ENCODE measurements around the gene ADAM12. TPM values are rescaled to one million over a fixed set of nuclear protein-coding genes. Genes with fewer than 3 reads are reported as not detected.

Gene ADAM12
- total and polyA plus RNA-seq, 2 experiments from 2014 or later: 0.13 to 0.87 TPM

GRCh38 chr10:125994601-125995000 is 393.7 kb downstream of the ADAM12 start (continued):
- TF ChIP-seq, protein P1, sequence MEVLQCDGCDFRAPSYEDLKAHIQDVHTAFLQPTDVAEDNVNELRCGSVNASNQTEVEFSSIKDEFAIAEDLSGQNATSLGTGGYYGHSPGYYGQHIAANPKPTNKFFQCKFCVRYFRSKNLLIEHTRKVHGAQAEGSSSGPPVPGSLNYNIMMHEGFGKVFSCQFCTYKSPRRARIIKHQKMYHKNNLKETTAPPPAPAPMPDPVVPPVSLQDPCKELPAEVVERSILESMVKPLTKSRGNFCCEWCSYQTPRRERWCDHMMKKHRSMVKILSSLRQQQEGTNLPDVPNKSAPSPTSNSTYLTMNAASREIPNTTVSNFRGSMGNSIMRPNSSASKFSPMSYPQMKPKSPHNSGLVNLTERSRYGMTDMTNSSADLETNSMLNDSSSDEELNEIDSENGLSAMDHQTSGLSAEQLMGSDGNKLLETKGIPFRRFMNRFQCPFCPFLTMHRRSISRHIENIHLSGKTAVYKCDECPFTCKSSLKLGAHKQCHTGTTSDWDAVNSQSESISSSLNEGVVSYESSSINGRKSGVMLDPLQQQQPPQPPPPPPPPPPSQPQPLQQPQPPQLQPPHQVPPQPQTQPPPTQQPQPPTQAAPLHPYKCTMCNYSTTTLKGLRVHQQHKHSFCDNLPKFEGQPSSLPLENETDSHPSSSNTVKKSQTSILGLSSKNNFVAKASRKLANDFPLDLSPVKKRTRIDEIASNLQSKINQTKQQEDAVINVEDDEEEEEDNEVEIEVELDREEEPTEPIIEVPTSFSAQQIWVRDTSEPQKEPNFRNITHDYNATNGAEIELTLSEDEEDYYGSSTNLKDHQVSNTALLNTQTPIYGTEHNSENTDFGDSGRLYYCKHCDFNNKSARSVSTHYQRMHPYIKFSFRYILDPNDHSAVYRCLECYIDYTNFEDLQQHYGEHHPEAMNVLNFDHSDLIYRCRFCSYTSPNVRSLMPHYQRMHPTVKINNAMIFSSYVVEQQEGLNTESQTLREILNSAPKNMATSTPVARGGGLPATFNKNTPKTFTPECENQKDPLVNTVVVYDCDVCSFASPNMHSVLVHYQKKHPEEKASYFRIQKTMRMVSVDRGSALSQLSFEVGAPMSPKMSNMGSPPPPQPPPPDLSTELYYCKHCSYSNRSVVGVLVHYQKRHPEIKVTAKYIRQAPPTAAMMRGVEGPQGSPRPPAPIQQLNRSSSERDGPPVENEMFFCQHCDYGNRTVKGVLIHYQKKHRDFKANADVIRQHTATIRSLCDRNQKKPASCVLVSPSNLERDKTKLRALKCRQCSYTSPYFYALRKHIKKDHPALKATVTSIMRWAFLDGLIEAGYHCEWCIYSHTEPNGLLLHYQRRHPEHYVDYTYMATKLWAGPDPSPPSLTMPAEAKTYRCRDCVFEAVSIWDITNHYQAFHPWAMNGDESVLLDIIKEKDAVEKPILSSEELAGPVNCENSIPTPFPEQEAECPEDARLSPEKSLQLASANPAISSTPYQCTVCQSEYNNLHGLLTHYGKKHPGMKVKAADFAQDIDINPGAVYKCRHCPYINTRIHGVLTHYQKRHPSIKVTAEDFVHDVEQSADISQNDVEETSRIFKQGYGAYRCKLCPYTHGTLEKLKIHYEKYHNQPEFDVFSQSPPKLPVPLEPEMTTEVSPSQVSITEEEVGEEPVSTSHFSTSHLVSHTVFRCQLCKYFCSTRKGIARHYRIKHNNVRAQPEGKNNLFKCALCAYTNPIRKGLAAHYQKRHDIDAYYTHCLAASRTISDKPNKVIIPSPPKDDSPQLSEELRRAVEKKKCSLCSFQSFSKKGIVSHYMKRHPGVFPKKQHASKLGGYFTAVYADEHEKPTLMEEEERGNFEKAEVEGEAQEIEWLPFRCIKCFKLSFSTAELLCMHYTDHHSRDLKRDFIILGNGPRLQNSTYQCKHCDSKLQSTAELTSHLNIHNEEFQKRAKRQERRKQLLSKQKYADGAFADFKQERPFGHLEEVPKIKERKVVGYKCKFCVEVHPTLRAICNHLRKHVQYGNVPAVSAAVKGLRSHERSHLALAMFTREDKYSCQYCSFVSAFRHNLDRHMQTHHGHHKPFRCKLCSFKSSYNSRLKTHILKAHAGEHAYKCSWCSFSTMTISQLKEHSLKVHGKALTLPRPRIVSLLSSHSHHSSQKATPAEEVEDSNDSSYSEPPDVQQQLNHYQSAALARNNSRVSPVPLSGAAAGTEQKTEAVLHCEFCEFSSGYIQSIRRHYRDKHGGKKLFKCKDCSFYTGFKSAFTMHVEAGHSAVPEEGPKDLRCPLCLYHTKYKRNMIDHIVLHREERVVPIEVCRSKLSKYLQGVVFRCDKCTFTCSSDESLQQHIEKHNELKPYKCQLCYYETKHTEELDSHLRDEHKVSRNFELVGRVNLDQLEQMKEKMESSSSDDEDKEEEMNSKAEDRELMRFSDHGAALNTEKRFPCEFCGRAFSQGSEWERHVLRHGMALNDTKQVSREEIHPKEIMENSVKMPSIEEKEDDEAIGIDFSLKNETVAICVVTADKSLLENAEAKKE (CRISPR knock-in tag; IDR thresholded peaks at IDR 0.05): no peak
- no peak for TF ChIP-seq CREB1 (CRISPR knock-in tag; IDR thresholded peaks at IDR 0.05; ENCODE audit: low read depth)
- TF ChIP-seq ZNF114 (CRISPR knock-in tag; IDR thresholded peaks at IDR 0.05): no peak
- no peak for TF ChIP-seq EZH2 (IDR thresholded peaks at IDR 0.05; ENCODE audit: low read depth, unreplicated experiment)
- no peak for TF ChIP-seq ZNF331 (CRISPR knock-in tag; IDR thresholded peaks at IDR 0.05; ENCODE audit: low read depth)

DNA sequence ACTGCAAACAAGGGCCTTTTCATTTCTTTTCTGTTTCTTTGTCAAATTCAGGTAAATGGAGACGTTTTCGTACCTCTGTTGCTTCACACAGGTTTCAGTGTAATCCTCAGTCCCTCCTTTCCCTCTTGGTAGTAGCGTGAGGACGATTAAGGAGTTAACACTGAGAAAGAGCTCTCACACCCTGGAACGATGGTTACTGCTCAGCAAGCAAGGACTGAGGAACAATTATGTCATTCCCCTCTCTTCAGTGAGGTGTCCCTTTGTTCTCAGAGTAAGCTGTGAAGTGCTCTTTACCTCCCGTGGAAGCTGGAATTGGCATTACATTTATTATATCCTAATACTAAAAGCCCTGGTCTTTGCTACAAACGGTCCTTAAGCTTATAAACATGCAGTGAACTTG is 396.0 kb downstream of the ADAM12 start:
- H3K36me3 Mint-ChIP-seq (ENCODE audit: low read depth): peaks cover 2% of the 10 kb centered on the region; the same call in 1 of the 3 replicates
- H3K4me1 Mint-ChIP-seq: no peaks in the 10 kb centered on the region
- H3K27me3 Mint-ChIP-seq (ENCODE audit: insufficient read depth, low read depth, poor library complexity): no peaks in the 10 kb centered on the region
- H3K4me3 Mint-ChIP-seq: no peak overlapping the region
- Histone ChIP-seq H3K4me1 (ENCODE audit: insufficient read depth) (no peaks in the 10 kb centered on the region), H3K27ac (ENCODE audit: low read depth) (no peak overlapping the region), H3K79me2 (replicated peaks; ENCODE audit: insufficient read depth) (no peaks in the 10 kb centered on the region), H3K9me2 (ENCODE audit: insufficient read depth) (peaks cover under 1% of the 10 kb centered on the region; the same call in 1 of the 2 replicates), H4K20me1 (replicated peaks; ENCODE audit: insufficient read depth) (no peaks in the 10 kb centered on the region), H2AFZ (peak overlapping the region; percentile 76; the same call in 1 of the 2 replicates), H3K27me3 (ENCODE audit: insufficient read depth) (no peaks in the 10 kb centered on the region), H3K4me3 (no peak overlapping the region), H3K4me2 (no peak overlapping the region), H3F3A (replicated peaks; ENCODE audit: low read depth) (no peaks in the 10 kb centered on the region), H3K36me3 (ENCODE audit: insufficient read depth) (no peaks in the 10 kb centered on the region)
- peaks cover 12% of the 10 kb centered on the region; the same call in 2 of the 3 replicates for H3K9me3 Mint-ChIP-seq
- no peak for DNase-seq (ENCODE audit: low spot score)
- H3K27ac Mint-ChIP-seq: no peak overlapping the region; the same call in 1 of the 2 replicates
- ATAC-seq: no peak
- TF ChIP-seq EZH2 (IDR thresholded peaks at IDR 0.05; ENCODE audit: low read depth, unreplicated experiment): no peak
- no peak for TF ChIP-seq JUNB (IDR thresholded peaks at IDR 0.05; ENCODE audit: unreplicated experiment)
- TF ChIP-seq ZNF331 (CRISPR knock-in tag; IDR thresholded peaks at IDR 0.05; ENCODE audit: low read depth): no peak
- TF ChIP-seq, protein P2, sequence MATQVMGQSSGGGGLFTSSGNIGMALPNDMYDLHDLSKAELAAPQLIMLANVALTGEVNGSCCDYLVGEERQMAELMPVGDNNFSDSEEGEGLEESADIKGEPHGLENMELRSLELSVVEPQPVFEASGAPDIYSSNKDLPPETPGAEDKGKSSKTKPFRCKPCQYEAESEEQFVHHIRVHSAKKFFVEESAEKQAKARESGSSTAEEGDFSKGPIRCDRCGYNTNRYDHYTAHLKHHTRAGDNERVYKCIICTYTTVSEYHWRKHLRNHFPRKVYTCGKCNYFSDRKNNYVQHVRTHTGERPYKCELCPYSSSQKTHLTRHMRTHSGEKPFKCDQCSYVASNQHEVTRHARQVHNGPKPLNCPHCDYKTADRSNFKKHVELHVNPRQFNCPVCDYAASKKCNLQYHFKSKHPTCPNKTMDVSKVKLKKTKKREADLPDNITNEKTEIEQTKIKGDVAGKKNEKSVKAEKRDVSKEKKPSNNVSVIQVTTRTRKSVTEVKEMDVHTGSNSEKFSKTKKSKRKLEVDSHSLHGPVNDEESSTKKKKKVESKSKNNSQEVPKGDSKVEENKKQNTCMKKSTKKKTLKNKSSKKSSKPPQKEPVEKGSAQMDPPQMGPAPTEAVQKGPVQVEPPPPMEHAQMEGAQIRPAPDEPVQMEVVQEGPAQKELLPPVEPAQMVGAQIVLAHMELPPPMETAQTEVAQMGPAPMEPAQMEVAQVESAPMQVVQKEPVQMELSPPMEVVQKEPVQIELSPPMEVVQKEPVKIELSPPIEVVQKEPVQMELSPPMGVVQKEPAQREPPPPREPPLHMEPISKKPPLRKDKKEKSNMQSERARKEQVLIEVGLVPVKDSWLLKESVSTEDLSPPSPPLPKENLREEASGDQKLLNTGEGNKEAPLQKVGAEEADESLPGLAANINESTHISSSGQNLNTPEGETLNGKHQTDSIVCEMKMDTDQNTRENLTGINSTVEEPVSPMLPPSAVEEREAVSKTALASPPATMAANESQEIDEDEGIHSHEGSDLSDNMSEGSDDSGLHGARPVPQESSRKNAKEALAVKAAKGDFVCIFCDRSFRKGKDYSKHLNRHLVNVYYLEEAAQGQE (IDR thresholded peaks at IDR 0.05; ENCODE audit: unreplicated experiment): no peak
- no peak for TF ChIP-seq CREB1 (CRISPR knock-in tag; IDR thresholded peaks at IDR 0.05; ENCODE audit: low read depth)
- no peak for TF ChIP-seq POLR2AphosphoS5 (IDR thresholded peaks at IDR 0.05; ENCODE audit: low read depth)
- TF ChIP-seq NANOG (IDR thresholded peaks at IDR 0.05; ENCODE audit: borderline replicate concordance): no peak
- TF ChIP-seq CTCF (conservative IDR thresholded peaks at IDR 0.05; ENCODE audit: low read depth in 2 of 2): no peak
- no peak for TF ChIP-seq STAT1 (IDR thresholded peaks at IDR 0.05; ENCODE audit: unreplicated experiment)
